ENCODE data around the gene CHID1.

Gene CHID1

DNA sequence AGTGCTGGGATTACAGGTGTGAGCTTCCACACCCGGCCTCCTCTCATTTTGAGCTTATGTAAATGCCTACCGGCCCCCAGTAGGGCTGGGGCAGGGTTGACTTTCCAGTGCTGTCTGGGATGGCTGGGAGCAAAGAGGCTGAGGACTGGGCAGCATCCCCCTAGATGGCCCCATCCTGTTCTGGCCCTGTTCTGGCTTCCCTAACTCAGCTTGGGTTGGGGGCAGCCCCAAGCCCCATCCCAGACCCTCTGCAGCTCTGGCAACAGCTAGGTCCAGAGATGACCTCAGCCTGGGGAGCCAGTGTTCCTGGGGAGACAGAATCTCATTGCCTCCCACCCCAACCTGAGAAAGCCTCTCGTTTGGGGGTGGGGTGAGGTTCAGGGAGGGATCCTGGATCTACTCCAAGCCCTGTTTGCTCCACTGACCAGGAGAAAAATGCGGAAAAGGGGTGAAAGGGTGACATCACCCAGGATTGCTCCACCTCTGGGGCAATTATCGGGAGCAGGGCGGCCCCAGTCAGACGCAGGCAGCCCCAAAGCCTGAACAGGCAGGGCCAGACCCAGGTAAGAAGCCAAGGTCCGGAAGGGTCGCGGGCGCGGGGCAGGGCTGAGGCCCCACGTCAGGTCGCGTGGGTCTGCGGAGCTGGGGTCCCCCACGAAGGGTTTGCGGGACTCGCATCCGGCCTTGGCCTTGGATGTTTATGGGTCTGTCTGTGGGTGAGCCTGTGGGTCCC, 92.0 kb downstream of the CHID1 start, which contains the start of gene PNPLA2:
TSS of gene PNPLA2 (plus strand) at position 519 of the 733 bp plus-strand sequence. CDS start 805 bp downstream, outside the sequence.
- DNase-seq: no peak
